Skin epidermis (tissue), 12 donors: ENCODE measurements around the gene ARL8B.
"Not testable (repeated sequence)": the region's sequence is repeated elsewhere in the genome, so short reads cannot be mapped to it uniquely, and the experiment has no call there.

Source experiments
- H3K27ac ChIP-seq, 21 experiments: fragments of 200-600 bp; sonication (generic) in 11 of 21; one replicate each; pipeline ENCODE4 v1.5.0; 2020; ENCODE audit warnings: mild to moderate bottlenecking in 3 of 21, inconsistent platforms in 2 of 21, moderate library complexity in 2 of 21
- H3K4me3 ChIP-seq, 7 experiments: fragments of 200-600 bp; sonication (generic) in 2 of 7; one replicate each; pipeline ENCODE4 v1.5.0; 2020; ENCODE audit warnings: inconsistent platforms in 2 of 7, mild to moderate bottlenecking in 2 of 7, moderate library complexity in 1 of 7

The ARL8B gene

GRCh38 chr3:5179036-5179435, 56.9 kb downstream of the ARL8B start:
- H3K27ac ChIP-seq, H3K4me3 ChIP-seq: not testable (repeated sequence)

GRCh38 chr3:5181469-5182141, 59.5 kb downstream of the ARL8B start:
- Histone ChIP-seq H3K4me3 (no peak overlapping the region), H3K27ac (no peak overlapping the region)

GRCh38 chr3:5183714-5184113, 61.6 kb downstream of the ARL8B start:
- H3K27ac ChIP-seq, H3K4me3 ChIP-seq: not testable (repeated sequence)

- Histone ChIP-seq H3K4me3 (no peak overlapping the region), H3K27ac (no peak overlapping the region)
These were observed 62.4 kb downstream of the ARL8B start for GRCh38 chr3:5184499-5184898.

GRCh38 chr3:5185093-5185673, 63.1 kb downstream of the ARL8B start:
- Histone ChIP-seq H3K4me3 (no peak overlapping the region), H3K27ac (peak overlapping the region in 3 of 21 experiments; percentile 27 to 99 (median 32))

- H3K27ac ChIP-seq = peak overlapping the region in 15 of 21 experiments; percentile 12 to 99 (median 73)
- H3K4me3 ChIP-seq = peak overlapping the region; percentile 81 to 97 (median 93)
These were observed 64.2 kb downstream of the ARL8B start for GRCh38 chr3:5186089-5186857.

- Histone ChIP-seq H3K27ac (peak overlapping the region in 20 of 21 experiments; percentile 3 to 99 (median 71)), H3K4me3 (peak overlapping the region; percentile 81 to 97 (median 93))
These were observed 64.7 kb downstream of the ARL8B start for GRCh38 chr3:5186858-5187155.

GRCh38 chr3:5187156-5187919, 65.2 kb downstream of the ARL8B start, which contains the start of gene EDEM1:
TSS of gene EDEM1 (plus strand) at chr3:5187707. CDS start at chr3:5187806, 99 bp downstream.
- peak within 1 kb of the TSS; percentile 81 to 97 (median 93) for H3K4me3 ChIP-seq
- peak within 1 kb of the TSS; percentile 94 to 100 (median 98) for H3K27ac ChIP-seq

GRCh38 chr3:5187920-5188418, 65.9 kb downstream of the ARL8B start:
- H3K4me3 ChIP-seq = peak overlapping the region; percentile 81 to 97 (median 93)
- peak overlapping the region; percentile 94 to 100 (median 98) for H3K27ac ChIP-seq

- Histone ChIP-seq H3K4me3 (peak overlapping the region; percentile 81 to 97 (median 93)), H3K27ac (peak overlapping the region; percentile 94 to 100 (median 98))
These were observed 66.5 kb downstream of the ARL8B start for GRCh38 chr3:5188419-5189221.

GRCh38 chr3:5190147-5190791, 68.2 kb downstream of the ARL8B start:
- Histone ChIP-seq H3K4me3 (peak overlapping the region; percentile 3 to 96 (median 86)), H3K27ac (peak overlapping the region in 10 of 21 experiments; percentile 11 to 100 (median 98))

GRCh38 chr3:5191555-5192304, 69.6 kb downstream of the ARL8B start:
- Histone ChIP-seq H3K27ac (peak overlapping the region in 10 of 21 experiments; percentile 0 to 100 (median 57)), H3K4me3 (no peak overlapping the region)

GRCh38 chr3:5192571-5193365, 70.7 kb downstream of the ARL8B start:
- H3K4me3 ChIP-seq = no peak overlapping the region
- H3K27ac ChIP-seq = peak overlapping the region in 10 of 21 experiments; percentile 17 to 100 (median 64)

GRCh38 chr3:5194341-5194740, 72.2 kb downstream of the ARL8B start:
- H3K27ac ChIP-seq = peak overlapping the region in 17 of 21 experiments; percentile 65 to 99 (median 81)
- no peak overlapping the region for H3K4me3 ChIP-seq

- Histone ChIP-seq H3K27ac (peak overlapping the region in 20 of 21 experiments; percentile 55 to 99 (median 78)), H3K4me3 (no peak overlapping the region)
These were observed 72.9 kb downstream of the ARL8B start for GRCh38 chr3:5194801-5195509.

GRCh38 chr3:5195605-5196004, 73.5 kb downstream of the ARL8B start:
- Histone ChIP-seq H3K27ac (peak overlapping the region in 20 of 21 experiments; percentile 55 to 99 (median 78)), H3K4me3 (no peak overlapping the region)
